Germinal center (tissue), 1 donor: ENCODE measurements around the gene DNMBP.
A peak's percentile ranks its signal among the peaks of the same experiment; 100 is the strongest.

Experiments used
- DNase-seq: peaks from one replicate; pipeline ENCODE4 v3.0.0; 2012; ENCODE audit warnings: mixed read lengths, low spot score

The DNMBP gene

GRCh38 chr10:100009793-100010676 lies at the start of gene DNMBP:
Gene DNMBP, minus strand, starts transcription at chr10:100009947. Its CDS starts 37,823 bp downstream, at chr10:99972124.
- DNase-seq, result peak; percentile 94

- DNase-seq, result no peak
Observed at GRCh38 chr10:100057948-100058347, 48.2 kb upstream of the DNMBP start.

- no peak for DNase-seq
Observed at GRCh38 chr10:100053686-100054460, 44.1 kb upstream of the DNMBP start.

- peak; percentile 68 for DNase-seq
Observed at GRCh38 chr10:100046021-100046486, 36.3 kb upstream of the DNMBP start.

GRCh38 chr10:100045592-100045991 lies 35.8 kb upstream of the DNMBP start:
- DNase-seq, result no peak

- no peak for DNase-seq
Observed at GRCh38 chr10:100043796-100044195, 34.0 kb upstream of the DNMBP start.

- DNase-seq, result no peak
Observed at GRCh38 chr10:100043344-100043743, 33.6 kb upstream of the DNMBP start.

- DNase-seq, result no peak
Observed at GRCh38 chr10:100041306-100042002, 31.7 kb upstream of the DNMBP start.

- no peak for DNase-seq
Observed at GRCh38 chr10:100038561-100039071, 28.9 kb upstream of the DNMBP start.

- DNase-seq, result no peak
Observed at GRCh38 chr10:100037758-100038315, 28.1 kb upstream of the DNMBP start.

- no peak for DNase-seq
Observed at GRCh38 chr10:100036850-100037249, 27.1 kb upstream of the DNMBP start.

- DNase-seq, result no peak
Observed at GRCh38 chr10:100033766-100034418, 24.1 kb upstream of the DNMBP start.

- no peak for DNase-seq
Observed at GRCh38 chr10:100027416-100027815, 17.7 kb upstream of the DNMBP start.

- DNase-seq, result no peak
Observed at GRCh38 chr10:100025576-100025975, 15.8 kb upstream of the DNMBP start.

GRCh38 chr10:100024748-100025147 lies 15.0 kb upstream of the DNMBP start:
- no peak for DNase-seq

GRCh38 chr10:100022403-100022802 lies 12.7 kb upstream of the DNMBP start:
- no peak for DNase-seq

GRCh38 chr10:100021322-100021721 lies 11.6 kb upstream of the DNMBP start:
- DNase-seq, result no peak

- DNase-seq, result no peak
Observed at GRCh38 chr10:100020886-100021253, 11.1 kb upstream of the DNMBP start.

GRCh38 chr10:100020142-100020885 lies 10.6 kb upstream of the DNMBP start:
- DNase-seq, result peak; percentile 56

- no peak for DNase-seq
Observed at GRCh38 chr10:100019787-100020141, 10.0 kb upstream of the DNMBP start.
